ENCODE data around the gene RANBP17.
"Not testable (repeated sequence)": the region's sequence is repeated elsewhere in the genome, so short reads cannot be mapped to it uniquely, and the experiment has no call there.

RANBP17 gene

DNA sequence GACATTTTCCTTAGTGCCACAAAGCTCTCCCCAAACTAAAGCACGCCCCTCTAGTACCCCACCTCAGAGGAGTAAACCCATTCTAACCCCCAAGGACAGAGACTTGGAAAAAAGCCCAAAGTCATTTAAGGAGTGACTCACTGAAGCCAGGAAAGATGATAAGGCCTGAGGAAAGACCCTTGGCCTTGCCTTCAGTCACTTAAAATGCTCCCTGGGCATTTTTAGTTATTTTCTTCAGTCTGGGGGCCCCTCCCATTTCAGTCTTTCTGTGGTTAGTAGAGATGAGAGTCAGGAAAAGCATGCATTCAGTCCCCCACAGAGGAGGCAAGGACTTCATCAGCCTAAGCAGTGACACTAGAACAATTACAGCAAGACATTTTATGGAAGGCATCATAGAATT is 433.5 kb downstream of the RANBP17 start:
- Histone ChIP-seq H3K9me3 (ENCODE audit: control insufficient read depth, insufficient read depth, low read length) (no peaks in the 10 kb centered on the region), H3K9ac (ENCODE audit: low read depth, low read length) (no peak overlapping the region), H3K36me3 (ENCODE audit: insufficient read depth, low read length) (no peaks in the 10 kb centered on the region), H3K4me1 (ENCODE audit: insufficient read depth, low read length) (0 out of 2 replicates have a peak, but pooled peaks cover 5% of the 10 kb centered on the region)

DNA sequence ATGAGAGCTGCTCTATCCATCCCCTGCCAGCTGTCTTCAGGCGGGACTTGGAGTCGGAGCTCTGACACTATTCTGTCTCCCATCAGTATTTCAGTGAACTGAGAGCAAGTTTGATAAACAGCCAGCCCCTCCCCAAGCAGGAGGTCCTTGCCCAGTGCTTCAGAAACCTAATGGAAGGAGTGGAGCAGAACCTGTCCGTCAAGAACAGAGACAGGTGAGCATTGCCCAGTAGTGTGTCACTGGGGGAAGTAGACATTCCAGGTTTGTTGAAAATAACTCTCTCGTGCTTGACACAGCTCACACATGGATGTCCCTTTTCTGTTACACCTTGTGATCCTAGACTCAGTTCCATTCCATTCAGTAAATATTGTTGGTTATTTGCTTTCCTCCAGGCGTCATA is 434.0 kb downstream of the RANBP17 start:
- Histone ChIP-seq H3K36me3 (ENCODE audit: insufficient read depth, low read length) (no peaks in the 10 kb centered on the region), H3K9me3 (ENCODE audit: control insufficient read depth, insufficient read depth, low read length) (no peaks in the 10 kb centered on the region), H3K4me1 (ENCODE audit: insufficient read depth, low read length) (0 out of 2 replicates have a peak, but pooled peaks cover 5% of the 10 kb centered on the region)

GRCh38 chr5:171297941-171298340 is 436.1 kb downstream of the RANBP17 start:
- not testable (repeated sequence) for H3K4me1 ChIP-seq (ENCODE audit: insufficient read depth, low read length); H3K36me3 ChIP-seq (ENCODE audit: insufficient read depth, low read length); H3K9ac ChIP-seq (ENCODE audit: low read depth, low read length); H3K9me3 ChIP-seq (ENCODE audit: control insufficient read depth, insufficient read depth, low read length)

More for the DNA sequence above, 434.0 kb downstream of the RANBP17 start:
- H3K9ac ChIP-seq (ENCODE audit: low read depth, low read length): no peak overlapping the region

GRCh38 chr5:171299228-171299627 is 437.4 kb downstream of the RANBP17 start:
- 0 out of 2 replicates have a peak, but pooled peaks cover 5% of the 10 kb centered on the region for H3K4me1 ChIP-seq (ENCODE audit: insufficient read depth, low read length)
- no peaks in the 10 kb centered on the region for H3K36me3 ChIP-seq (ENCODE audit: insufficient read depth, low read length)
- no peaks in the 10 kb centered on the region for H3K9me3 ChIP-seq (ENCODE audit: control insufficient read depth, insufficient read depth, low read length)
- H3K9ac ChIP-seq (ENCODE audit: low read depth, low read length): no peak overlapping the region

DNA sequence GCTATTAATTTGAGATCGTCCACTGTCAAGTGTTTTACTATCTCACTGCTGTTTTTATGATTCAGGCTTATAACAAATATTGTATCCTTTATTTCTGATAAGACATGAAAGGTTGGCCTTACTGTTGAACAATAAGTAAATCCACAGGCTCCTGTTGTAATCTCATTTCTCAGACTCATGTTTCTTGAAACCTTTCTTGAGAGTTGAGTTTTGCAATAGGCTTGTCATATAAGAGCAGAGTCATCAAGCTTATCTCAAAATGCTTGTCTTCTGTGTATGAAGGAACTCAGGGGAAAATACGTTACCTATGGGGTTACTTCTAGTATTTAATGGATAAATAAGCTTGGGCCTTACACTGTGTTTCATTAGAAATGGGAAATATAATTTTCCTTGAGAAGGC is 438.0 kb downstream of the RANBP17 start:
- Histone ChIP-seq H3K9me3 (ENCODE audit: control insufficient read depth, insufficient read depth, low read length) (no peaks in the 10 kb centered on the region), H3K4me1 (ENCODE audit: insufficient read depth, low read length) (0 out of 2 replicates have a peak, but pooled peaks cover 5% of the 10 kb centered on the region), H3K36me3 (ENCODE audit: insufficient read depth, low read length) (no peaks in the 10 kb centered on the region), H3K9ac (ENCODE audit: low read depth, low read length) (no peak overlapping the region)

DNA sequence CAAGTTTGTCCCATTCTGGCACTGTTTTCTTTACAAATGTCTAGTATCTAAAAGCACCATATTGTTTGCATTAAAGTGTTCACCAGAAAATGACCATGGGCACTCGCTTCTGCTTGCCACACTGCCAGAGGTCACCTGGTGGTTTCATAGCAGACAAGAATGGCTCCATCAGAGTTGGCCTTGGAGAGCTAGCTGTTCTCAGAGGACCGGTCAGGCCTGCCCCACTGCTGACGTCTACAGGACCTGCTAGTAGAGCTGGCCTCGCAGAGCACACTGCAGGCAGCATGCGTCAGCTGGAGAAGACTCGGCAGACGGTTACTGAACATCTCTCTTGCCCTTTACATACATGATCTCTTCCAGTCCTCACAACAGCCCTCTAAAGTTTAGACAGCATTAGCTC is 438.5 kb downstream of the RANBP17 start:
- H3K9me3 ChIP-seq (ENCODE audit: control insufficient read depth, insufficient read depth, low read length): no peaks in the 10 kb centered on the region
- no peaks in the 10 kb centered on the region for H3K36me3 ChIP-seq (ENCODE audit: insufficient read depth, low read length)
- 0 out of 2 replicates have a peak, but pooled peaks cover 5% of the 10 kb centered on the region for H3K4me1 ChIP-seq (ENCODE audit: insufficient read depth, low read length)
- H3K9ac ChIP-seq (ENCODE audit: low read depth, low read length): no peak overlapping the region

DNA sequence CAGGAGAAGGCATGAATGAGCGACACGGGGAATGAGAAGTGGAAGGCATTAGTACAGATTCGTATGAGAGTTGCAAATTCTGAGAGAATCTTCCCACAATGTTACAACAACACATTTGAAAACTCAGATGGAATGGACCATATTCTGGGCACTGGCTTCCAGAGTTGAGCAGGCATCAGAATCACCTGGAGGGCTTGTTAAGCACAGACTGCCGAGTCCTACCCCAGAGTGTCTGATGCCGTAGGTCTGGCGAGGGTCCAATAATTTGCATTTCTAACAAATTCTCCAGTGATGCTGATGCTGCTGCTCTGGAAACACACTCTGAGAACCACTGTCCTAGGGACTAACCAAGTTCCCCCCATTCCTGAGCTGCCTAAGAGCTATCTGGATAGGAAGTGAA is 444.3 kb downstream of the RANBP17 start:
- H3K36me3 ChIP-seq (ENCODE audit: insufficient read depth, low read length): no peaks in the 10 kb centered on the region
- peaks cover 5% of the 10 kb centered on the region; the same call in 1 of the 2 replicates for H3K4me1 ChIP-seq (ENCODE audit: insufficient read depth, low read length)
- no peaks in the 10 kb centered on the region for H3K9me3 ChIP-seq (ENCODE audit: control insufficient read depth, insufficient read depth, low read length)
- H3K9ac ChIP-seq (ENCODE audit: low read depth, low read length): no peak overlapping the region

DNA sequence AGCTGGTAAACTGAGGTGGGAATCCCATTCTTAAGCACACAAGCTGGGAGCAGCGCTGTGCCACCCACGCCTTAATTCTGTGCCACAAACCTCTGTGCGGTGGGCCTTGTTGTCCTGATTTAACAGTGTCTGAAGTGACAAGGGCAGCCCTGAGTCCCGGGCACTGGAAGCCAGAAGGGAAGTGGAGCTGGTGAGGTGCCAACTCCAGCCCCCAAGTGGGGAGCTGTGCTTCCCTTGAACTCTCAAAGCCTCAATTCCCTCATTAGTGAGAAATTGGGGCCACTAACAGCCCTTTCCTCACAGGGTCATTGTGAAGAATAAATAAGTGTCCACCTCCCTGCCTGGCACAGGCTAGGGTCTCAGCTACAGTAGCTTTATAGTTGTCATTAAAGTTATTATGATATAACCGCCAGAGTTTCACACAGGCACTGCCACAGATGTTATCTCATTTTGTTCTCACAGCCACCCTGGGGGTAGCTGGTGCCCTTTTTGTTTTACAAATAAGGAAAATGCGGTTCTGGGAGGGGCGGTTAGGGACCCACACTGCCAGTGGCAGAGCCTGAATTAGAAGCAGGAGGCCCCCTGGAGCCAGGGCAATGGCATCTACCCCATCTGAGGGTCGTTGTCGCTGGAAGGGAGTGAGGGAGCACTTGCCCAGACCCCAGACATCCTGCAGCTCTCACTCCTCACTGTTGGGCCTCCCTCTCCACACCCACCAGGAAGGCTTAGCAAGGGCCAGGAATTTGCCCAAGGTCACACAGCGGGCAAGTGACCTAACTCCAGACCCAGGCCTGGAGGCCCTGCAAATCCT is 445.2 kb downstream of the RANBP17 start:
- Histone ChIP-seq H3K9ac (ENCODE audit: low read depth, low read length) (no peak overlapping the region), H3K9me3 (ENCODE audit: control insufficient read depth, insufficient read depth, low read length) (no peaks in the 10 kb centered on the region), H3K4me1 (ENCODE audit: insufficient read depth, low read length) (peaks cover 5% of the 10 kb centered on the region; the same call in 1 of the 2 replicates), H3K36me3 (ENCODE audit: insufficient read depth, low read length) (no peaks in the 10 kb centered on the region)

DNA sequence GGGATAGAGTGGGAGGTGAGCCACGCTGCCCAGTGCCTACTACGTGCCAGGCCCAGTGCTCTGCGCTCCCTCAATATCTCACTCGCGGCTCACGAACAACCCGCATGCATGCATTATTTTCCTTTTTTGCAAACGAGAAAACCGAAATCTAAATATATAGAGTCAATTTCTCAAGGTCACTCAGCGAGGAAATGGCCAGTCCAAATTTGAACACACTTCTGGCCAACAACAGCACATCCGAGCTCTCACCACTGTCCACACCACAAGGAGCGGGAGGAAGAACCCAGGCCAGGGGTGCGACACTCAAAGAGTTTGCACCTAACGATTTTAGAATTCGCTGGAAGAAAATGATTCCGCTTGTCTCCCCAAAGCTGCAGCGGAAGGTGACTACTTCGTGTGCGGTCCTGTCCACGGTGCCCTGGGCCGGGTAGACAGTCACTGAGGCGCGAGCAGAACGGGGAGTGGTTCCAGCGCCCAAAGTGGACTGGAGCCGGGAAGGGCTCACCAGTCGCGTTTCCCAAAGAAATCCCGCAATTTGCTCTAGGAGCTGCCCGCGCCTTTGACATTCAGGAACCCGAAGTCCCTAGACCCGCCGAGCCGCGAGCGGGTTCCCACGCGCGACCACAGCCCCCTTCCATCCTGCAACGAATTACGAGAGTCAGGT is 446.1 kb downstream of the RANBP17 start:
- Histone ChIP-seq H3K4me1 (ENCODE audit: insufficient read depth, low read length) (peaks cover 7% of the 10 kb centered on the region), H3K9ac (ENCODE audit: low read depth, low read length) (peak overlapping the region; percentile 33; the same call in 1 of the 2 replicates), H3K36me3 (ENCODE audit: insufficient read depth, low read length) (no peaks in the 10 kb centered on the region), H3K9me3 (ENCODE audit: control insufficient read depth, insufficient read depth, low read length) (no peaks in the 10 kb centered on the region)

- H3K9me3 ChIP-seq (ENCODE audit: control insufficient read depth, insufficient read depth, low read length): no peaks in the 10 kb centered on the region
- no peaks in the 10 kb centered on the region for H3K36me3 ChIP-seq (ENCODE audit: insufficient read depth, low read length)
- H3K4me1 ChIP-seq (ENCODE audit: insufficient read depth, low read length): peaks cover 8% of the 10 kb centered on the region
- peak within 1 kb of the TSS; percentile 34; the same call in 1 of the 2 replicates for H3K9ac ChIP-seq (ENCODE audit: low read depth, low read length)
These were observed 446.8 kb downstream of the RANBP17 start, which contains the start of gene TLX3 for GRCh38 chr5:171308453-171309275. TSS of gene TLX3 (plus strand) at chr5:171309248. CDS start at chr5:171309366, 118 bp downstream.

DNA sequence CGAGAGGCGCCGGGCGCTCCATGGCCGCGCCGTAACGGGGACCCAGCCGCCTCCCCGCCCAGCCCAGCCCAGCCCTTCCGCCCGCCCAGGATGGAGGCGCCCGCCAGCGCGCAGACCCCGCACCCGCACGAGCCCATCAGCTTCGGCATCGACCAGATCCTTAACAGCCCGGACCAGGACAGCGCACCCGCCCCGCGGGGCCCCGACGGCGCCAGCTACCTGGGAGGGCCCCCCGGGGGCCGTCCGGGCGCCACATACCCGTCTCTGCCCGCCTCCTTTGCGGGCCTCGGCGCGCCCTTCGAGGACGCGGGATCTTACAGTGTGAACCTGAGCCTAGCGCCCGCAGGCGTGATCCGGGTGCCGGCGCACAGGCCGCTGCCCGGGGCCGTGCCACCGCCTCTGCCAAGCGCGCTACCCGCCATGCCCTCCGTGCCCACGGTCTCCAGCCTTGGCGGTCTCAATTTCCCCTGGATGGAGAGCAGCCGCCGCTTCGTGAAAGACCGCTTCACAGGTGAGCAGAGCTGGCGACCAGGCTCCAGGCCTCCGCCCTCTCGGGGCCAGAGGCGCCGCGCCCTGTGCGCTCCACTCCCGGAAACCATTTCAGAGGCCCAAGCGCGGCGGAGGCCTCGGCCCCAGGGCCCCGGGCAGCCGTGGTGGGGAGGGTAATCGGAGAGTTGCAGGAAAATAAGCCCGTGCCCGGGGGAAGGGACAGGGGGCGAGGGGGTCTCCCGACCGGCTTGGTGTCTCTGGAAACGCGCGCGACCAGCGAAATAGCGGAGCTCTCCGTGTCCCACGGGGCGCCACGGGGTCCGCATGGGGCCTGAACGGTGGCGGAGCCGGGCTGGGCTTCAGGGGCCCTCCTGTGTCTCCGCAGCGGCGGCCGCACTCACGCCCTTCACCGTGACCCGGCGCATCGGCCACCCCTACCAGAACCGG is 447.7 kb downstream of the RANBP17 start:
- Histone ChIP-seq H3K36me3 (ENCODE audit: insufficient read depth, low read length) (no peaks in the 10 kb centered on the region), H3K9ac (ENCODE audit: low read depth, low read length) (peak overlapping the region; percentile 34; the same call in 1 of the 2 replicates), H3K9me3 (ENCODE audit: control insufficient read depth, insufficient read depth, low read length) (no peaks in the 10 kb centered on the region), H3K4me1 (ENCODE audit: insufficient read depth, low read length) (peaks cover 8% of the 10 kb centered on the region)

DNA sequence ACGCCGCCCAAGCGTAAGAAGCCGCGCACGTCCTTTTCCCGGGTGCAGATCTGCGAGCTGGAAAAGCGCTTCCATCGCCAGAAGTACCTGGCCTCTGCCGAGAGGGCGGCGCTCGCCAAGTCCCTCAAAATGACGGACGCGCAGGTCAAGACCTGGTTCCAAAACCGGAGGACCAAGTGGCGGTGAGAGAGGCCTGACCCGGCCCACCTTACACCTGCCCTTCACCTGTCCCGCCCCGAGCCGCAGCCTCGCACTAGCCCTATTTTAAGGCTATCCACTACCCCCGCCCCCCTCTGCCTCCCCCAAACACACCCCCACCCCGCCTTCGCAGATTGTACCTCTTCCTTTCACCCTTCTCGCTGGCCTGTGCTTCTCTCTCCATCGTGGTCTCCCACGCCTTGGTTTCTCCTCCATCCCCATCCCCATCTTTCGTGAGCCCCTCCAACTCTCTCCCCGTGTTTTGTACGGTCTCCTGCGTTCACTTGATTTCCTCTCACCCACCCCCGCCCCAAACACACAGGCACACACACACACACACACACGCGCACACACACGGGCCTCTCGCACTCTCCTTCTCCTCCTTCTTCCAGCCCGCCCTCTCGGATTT is 448.5 kb downstream of the RANBP17 start:
- peak overlapping the region; percentile 34; the same call in 1 of the 2 replicates for H3K9ac ChIP-seq (ENCODE audit: low read depth, low read length)
- H3K9me3 ChIP-seq (ENCODE audit: control insufficient read depth, insufficient read depth, low read length): no peaks in the 10 kb centered on the region
- peaks cover 8% of the 10 kb centered on the region for H3K4me1 ChIP-seq (ENCODE audit: insufficient read depth, low read length)
- no peaks in the 10 kb centered on the region for H3K36me3 ChIP-seq (ENCODE audit: insufficient read depth, low read length)

- peaks cover 8% of the 10 kb centered on the region for H3K4me1 ChIP-seq (ENCODE audit: insufficient read depth, low read length)
- H3K9me3 ChIP-seq (ENCODE audit: control insufficient read depth, insufficient read depth, low read length): no peaks in the 10 kb centered on the region
- peak overlapping the region; percentile 29; the same call in 1 of the 2 replicates for H3K9ac ChIP-seq (ENCODE audit: low read depth, low read length)
- no peaks in the 10 kb centered on the region for H3K36me3 ChIP-seq (ENCODE audit: insufficient read depth, low read length)
These were observed 449.1 kb downstream of the RANBP17 start for GRCh38 chr5:171310819-171311321.
